DMS 273 treated with DMSO at 0.1 percent for 48 hours (cell line): Measurements from ENCODE around the gene FCGR3A.
"Not testable (repeated sequence)": the region's sequence is repeated elsewhere in the genome, so short reads cannot be mapped to it uniquely, and the experiment has no call there.

Source experiments
- DNase-seq: peaks from one replicate; lab custom pipeline; 2025; lab: John Stamatoyannopoulos, UW

The FCGR3A gene

DNA sequence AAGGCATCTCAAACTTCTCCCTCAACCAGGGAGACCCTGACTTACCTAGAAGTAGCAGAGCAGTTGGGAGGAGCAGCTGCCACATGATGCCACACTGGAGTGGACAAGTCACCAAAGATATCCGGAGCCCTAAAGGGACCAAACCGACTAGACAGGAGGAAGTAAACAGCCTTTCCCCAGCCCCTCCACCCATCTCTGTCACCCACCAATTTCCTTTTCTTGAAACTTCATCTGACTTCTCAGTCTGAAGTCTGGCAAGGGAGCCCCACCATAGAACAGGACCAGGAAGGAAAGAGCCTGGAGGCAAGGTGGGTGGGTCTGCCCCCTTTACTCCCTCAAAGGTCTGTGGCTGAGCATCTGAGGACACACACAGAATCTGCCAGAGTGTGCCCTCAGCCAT lies at the start of gene FCGR3A:
FCGR3A (minus strand) TSS at position 167 of the 400 bp plus-strand sequence; CDS start at position 85, 82 bp downstream.
- no peak for DNase-seq

DNA sequence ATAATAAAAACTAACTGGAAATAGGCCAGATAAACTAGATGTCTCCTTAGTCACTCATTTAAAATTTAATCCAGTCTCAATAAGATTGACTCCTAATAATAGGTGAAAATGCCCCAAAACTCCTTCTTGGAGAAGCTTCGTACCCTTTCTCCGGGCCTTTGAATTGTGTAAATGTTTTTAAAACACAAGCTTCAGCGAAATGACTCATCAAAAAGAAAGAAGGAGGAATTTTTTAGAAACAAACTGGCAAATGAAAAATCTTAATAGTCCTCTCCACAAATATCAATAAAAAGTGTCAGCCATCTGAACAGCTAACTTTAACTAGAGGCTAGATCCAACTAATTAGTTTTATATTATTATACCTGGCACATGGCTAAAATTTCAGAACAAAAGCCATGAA lies 47.5 kb upstream of the FCGR3A start:
- DNase-seq: not testable (repeated sequence)

DNA sequence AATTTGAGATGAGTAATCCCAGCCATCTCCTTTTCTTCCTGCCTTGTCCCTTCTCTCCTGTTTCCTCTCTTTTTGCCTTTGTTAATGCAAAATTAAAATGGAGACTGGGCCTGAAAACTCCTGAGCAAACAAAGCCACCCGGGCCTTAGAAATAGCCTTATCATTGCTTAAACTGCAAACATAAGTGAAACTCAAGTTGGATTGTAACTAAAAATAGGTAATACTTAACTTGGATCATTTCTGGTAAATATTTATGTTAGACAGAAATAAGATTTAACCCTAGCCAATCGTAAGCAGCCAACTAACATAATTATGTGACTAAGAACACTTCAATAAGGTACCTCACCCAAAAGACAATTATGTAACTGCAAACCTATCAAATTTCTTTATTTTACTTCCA lies 46.0 kb upstream of the FCGR3A start:
- not testable (repeated sequence) for DNase-seq

DNA sequence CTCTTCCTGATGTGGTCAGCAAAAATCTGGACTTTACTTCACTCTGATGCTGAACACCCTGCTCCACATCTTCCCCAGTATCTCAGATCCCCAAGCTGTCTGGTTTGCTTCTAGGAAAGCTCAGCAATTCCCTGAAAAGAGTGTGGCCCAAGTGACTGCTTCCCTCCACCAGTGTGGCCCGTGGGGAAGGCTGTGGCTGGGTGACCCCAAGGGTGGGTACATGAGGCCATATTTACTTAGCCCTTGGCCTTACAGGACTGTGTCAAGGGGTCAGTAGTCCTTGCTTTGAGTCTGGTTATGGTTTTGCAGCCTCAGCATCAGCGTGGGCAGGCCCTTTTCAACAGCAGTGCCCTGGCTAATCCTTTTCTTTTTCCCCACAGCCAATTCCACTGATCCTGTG lies 45.6 kb upstream of the FCGR3A start:
- not testable (repeated sequence) for DNase-seq

DNA sequence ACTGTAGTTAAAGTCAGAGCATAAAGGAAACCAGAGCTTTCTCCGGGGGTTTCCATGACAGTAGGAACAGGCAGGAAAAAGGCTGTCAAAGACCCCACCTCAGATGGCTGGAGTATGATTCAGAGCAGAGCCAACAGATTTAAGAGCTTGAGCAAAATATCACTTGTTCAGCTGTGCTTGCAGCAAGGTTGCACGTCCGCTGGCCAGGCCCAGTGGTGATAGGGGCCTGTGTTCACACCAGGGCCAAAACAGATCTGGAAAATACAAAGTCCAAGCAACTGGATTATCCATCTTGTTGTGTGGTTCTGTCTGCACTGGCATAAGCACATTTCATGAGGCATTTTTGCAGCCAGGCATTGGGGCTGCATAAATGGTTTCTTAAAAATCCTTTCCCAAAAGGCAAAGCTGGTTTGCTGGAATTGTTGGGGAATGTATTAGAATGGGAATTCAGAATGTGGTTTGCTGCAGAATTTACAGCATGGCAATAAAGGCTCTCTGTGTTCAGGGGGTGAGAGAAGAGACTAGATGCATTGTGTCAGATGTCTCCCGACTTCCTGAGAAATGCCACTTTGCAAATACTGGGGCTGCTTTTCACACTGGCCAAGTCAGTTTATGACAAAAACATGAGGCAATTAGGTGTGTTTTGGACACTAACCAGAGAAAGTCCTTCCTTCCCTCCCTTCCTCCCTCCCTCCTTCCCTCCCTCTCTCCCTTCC lies 44.8 kb upstream of the FCGR3A start:
- DNase-seq: not testable (repeated sequence)

- not testable (repeated sequence) for DNase-seq
These were observed 43.6 kb upstream of the FCGR3A start for GRCh38 chr1:161593092-161593755.

DNA sequence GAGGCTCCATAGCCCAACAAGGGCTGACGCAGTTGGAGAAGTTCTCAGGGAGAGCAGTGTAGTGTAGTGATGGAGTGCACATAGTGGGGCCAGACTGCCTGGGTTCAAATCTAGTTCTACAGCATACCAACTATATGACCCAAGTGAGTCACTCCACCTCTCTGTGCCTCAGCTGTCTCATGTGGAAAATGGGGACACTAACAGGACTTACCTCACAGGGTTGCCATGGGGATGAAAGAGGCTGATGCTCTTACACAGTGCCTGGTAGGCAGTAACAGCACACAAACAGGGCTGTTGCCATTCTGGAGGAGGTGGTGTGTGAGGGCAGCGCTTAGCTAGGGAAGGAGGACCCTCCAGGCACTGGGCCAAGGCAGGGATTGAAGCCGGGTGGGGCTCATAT lies 43.0 kb upstream of the FCGR3A start:
- DNase-seq: not testable (repeated sequence)

DNA sequence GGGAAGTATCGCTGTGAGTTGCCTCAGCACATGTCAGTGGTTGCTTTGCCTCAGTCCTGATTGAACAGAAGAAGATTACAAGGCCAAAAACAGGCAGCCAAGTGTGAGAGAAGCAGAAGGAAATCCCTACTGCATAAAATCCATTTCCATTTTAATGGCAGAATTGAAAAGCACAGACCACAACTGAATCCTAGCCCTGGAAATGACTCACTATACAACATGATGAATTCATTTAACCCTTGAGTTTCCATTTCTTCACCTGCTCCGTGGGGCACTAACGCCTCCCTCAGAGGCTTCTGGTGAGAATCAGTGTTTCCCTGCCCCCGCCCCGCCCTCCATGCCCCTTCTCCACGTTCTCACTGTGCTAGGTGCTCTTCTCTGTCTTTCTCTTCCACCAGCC lies 40.3 kb upstream of the FCGR3A start:
- not testable (repeated sequence) for DNase-seq

DNA sequence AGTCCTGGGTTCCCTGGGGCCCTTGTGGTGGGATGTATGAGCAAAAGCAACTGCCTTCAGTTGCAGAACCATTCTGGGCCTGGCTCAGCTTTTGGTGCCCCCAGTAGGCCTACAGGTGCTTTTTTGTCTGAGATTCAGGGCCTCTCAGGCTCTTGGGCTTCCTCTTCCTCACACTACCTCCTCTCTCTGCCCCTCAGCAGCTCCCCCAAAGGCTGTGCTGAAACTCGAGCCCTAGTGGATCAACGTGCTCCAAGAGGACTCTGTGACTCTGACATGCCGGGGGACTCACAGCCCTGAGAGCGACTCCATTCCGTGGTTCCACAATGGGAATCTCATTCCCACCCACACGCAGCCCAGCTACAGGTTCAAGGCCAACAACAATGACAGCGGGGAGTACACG lies 39.7 kb upstream of the FCGR3A start:
- not testable (repeated sequence) for DNase-seq

- DNase-seq: not testable (repeated sequence)
These were observed 39.0 kb upstream of the FCGR3A start for GRCh38 chr1:161588596-161588995.

DNA sequence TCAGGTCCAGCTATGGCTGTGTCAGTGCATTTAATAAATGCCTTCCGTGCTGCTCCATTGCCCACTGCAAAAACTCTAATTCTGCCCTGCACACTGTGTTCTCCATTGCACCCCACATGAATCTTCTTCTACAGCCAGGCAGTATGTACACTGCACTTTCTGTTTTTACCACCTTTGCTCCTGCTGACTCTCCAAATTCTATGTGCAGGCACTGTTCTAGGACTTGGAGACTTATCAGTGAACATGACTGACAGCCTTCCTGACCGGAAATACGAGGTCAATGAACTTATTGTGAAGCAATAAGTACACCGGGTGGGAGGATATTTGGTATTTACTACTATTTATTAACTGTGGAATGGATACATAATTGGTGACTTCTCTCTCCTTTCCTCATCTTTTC lies 33.3 kb upstream of the FCGR3A start:
- DNase-seq: not testable (repeated sequence)

- DNase-seq: not testable (repeated sequence)
These were observed 31.4 kb upstream of the FCGR3A start for GRCh38 chr1:161580879-161581537.

GRCh38 chr1:161579856-161580507 lies 30.4 kb upstream of the FCGR3A start:
- not testable (repeated sequence) for DNase-seq

DNA sequence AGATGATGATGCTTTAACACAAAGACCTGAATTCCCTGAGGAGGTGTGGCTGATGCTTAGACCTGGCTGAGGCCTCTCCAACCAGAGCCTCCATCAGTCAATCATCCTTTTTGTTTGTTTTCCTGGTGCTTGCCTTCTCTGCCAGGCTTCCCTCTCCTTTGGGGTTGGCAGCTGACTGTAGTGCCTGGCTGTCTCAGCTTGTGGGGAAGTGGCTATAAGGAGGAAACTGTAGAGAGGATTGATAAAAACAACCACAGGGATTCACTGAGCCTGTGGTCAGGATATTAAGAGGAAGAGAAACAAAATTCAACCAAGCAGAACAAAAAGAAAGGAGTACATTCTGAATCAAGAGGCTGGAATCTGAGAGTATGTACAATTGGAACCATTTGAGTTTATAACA lies 27.1 kb upstream of the FCGR3A start:
- DNase-seq: not testable (repeated sequence)

DNA sequence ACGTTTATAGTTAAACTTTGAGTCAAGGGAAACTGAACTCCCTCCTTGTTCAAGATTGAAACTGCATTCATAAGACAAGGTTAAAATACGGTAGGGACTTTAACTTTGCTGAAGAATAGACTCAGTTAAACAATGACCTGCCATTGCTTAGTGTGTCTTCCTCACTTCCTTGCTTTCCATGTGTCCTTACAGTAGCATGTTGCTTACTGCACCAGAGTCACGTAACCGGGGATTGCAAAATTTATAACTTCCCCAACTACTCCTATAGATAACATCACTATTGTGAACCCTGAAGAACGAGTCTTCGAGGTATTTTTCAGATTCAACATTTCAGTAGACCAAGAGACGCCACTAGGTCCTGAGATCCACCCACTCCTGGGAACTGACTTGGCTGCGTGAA lies 22.1 kb upstream of the FCGR3A start:
- DNase-seq: not testable (repeated sequence)

GRCh38 chr1:161566602-161566960 lies 17.0 kb upstream of the FCGR3A start:
- not testable (repeated sequence) for DNase-seq

DNA sequence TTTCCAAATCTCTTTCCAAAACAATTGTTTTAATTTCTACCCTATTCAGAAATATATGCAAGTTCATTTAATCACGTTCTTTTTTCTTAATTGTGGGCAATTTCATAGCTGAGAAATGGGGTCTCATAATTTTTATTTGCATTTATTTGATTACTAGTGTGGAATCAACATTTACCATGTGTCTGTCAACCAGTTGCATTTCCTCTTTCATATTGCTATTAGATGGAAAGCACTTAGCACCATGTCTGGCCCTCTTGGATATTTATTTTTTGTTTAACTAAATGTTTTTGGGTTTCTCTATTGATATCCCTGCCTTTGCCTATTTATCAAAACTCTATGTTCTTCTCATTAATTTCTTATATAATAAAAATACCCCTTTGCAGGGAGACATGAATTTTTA lies 13.9 kb upstream of the FCGR3A start:
- DNase-seq: not testable (repeated sequence)

DNA sequence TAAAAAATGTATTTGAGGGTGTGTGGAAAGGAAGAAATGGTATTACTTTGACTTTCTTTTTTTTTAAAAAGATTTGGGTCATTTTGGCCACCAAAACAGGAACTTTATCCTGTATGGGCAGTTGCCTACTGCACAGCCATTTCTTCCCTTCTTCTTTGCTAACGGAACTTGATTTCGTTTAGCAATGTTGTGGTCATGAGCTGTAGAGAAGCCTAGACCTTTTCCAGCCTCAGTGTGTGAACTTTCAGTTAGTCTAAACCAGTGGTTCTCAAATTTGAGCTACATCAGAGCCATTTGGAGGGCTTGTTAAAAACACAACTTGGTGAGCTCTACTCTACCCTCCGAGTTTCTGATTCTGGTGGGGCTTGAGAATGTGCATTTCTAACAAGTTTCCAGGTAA lies 12.8 kb upstream of the FCGR3A start:
- not testable (repeated sequence) for DNase-seq

- DNase-seq: not testable (repeated sequence)
These were observed 11.5 kb upstream of the FCGR3A start for GRCh38 chr1:161560960-161561715.

DNA sequence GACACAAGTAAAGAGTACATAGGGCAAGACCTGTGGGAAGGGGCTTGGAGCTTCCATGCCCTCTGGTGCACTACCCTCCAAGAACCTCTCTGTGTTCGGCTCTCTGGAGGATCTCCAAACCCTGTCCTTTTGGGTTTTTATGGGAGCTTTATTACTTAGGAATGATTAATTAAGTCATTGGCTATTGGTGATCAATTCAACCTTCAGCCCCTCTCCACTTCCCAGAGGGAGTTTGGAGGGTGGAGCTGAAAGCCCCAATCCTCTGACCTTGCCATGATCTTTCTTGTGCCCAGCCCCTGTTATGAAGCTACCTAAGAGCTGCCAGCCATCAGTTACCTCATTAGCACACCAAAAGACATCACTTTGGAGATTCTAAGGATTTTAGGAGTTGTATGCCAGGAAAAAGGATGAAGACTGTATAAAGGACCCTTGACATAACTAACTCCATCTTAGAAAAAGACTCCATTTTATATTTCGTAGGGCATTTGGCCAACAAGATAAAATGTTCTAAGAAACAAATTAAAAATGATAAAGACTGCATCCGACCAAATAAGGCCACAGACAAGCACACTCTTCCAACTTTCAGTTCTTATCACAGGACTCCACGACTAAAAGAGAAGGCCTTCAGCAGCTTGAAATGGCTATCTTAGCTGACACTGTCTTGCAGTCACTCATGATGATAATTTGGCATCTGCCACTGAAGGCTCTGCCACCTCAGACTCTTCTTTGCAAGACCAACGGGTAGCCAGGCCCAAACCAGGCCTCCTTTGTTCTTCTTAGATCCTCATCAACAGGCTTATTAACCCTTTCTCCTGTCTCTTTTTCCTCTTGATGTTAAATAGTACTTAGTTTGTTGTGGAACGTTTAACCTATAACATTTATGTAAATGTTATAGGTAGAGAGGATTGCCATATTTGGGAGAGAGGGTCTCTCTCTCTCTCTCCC lies 8.2 kb upstream of the FCGR3A start:
- not testable (repeated sequence) for DNase-seq
